ENCODE measurements around the gene RAI1.

RAI1 gene

DNA sequence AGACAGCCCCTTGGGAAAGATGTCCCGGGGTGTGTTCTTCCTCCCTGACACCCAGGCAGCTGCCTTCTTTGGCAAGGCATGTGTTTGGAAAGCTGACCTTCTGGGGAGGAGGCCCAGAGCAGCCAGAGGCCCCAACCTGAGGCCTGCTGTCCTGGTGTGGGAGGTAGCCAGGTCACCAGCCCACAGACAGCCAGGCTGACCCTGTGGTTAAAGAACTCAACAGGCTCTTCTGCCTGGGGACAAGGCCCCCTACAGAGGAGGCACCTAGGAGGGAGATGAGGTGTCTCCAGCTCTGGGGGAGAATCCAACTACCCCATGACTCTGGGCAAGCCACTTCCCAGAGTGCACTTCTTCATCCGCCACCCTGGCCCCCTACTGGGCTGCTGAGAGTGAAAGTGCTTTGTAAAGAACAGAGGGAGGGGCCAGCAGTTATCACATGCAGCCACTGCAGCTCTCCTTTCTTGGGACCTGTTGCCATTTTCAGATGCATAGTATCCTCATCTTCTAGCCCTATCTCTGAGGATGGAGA, 168.7 kb downstream of the RAI1 start (continued):
- TF ChIP-seq, protein P1, sequence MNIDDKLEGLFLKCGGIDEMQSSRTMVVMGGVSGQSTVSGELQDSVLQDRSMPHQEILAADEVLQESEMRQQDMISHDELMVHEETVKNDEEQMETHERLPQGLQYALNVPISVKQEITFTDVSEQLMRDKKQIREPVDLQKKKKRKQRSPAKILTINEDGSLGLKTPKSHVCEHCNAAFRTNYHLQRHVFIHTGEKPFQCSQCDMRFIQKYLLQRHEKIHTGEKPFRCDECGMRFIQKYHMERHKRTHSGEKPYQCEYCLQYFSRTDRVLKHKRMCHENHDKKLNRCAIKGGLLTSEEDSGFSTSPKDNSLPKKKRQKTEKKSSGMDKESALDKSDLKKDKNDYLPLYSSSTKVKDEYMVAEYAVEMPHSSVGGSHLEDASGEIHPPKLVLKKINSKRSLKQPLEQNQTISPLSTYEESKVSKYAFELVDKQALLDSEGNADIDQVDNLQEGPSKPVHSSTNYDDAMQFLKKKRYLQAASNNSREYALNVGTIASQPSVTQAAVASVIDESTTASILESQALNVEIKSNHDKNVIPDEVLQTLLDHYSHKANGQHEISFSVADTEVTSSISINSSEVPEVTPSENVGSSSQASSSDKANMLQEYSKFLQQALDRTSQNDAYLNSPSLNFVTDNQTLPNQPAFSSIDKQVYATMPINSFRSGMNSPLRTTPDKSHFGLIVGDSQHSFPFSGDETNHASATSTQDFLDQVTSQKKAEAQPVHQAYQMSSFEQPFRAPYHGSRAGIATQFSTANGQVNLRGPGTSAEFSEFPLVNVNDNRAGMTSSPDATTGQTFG (tag by site-specific recombination; IDR thresholded peaks at IDR 0.05; ENCODE audit: borderline replicate concordance): no peak
- TF ChIP-seq ZNF37A (tag by site-specific recombination; IDR thresholded peaks at IDR 0.05) (no peak), YY2 (tag by site-specific recombination; IDR thresholded peaks at IDR 0.05) (no peak), ZNF561 (tag by site-specific recombination; IDR thresholded peaks at IDR 0.05; ENCODE audit: borderline replicate concordance) (no peak), ZNF350 (tag by site-specific recombination; IDR thresholded peaks at IDR 0.05) (no peak), ZNF548 (tag by site-specific recombination; IDR thresholded peaks at IDR 0.05) (no peak), ZNF623 (tag by site-specific recombination; IDR thresholded peaks at IDR 0.05) (no peak), ZNF513 (tag by site-specific recombination; IDR thresholded peaks at IDR 0.05) (no peak), CTCF (tag by site-specific recombination; IDR thresholded peaks at IDR 0.05) (no peak; the same call in 1 of the 2 replicates), ZNF132 (tag by site-specific recombination; IDR thresholded peaks at IDR 0.05; ENCODE audit: borderline replicate concordance) (no peak), HOXD13 (CRISPR knock-in tag; IDR thresholded peaks at IDR 0.05; ENCODE audit: borderline replicate concordance) (no peak), ZNF707 (tag by site-specific recombination; IDR thresholded peaks at IDR 0.05) (no peak), ZNF221 (tag by site-specific recombination; IDR thresholded peaks at IDR 0.05; ENCODE audit: borderline replicate concordance) (no peak), ZNF133 (tag by site-specific recombination; IDR thresholded peaks at IDR 0.05) (no peak), SP7 (tag by site-specific recombination; IDR thresholded peaks at IDR 0.05) (peak; percentile 49), ZNF585B (tag by site-specific recombination; IDR thresholded peaks at IDR 0.05) (no peak), ZFHX2 (tag by site-specific recombination; conservative IDR thresholded peaks at IDR 0.05) (peak; percentile 58), ZNF555 (tag by site-specific recombination; conservative IDR thresholded peaks at IDR 0.05) (no peak), ZNF549 (tag by site-specific recombination; IDR thresholded peaks at IDR 0.05) (no peak), IKZF3 (tag by site-specific recombination; IDR thresholded peaks at IDR 0.05) (no peak), HOXA7 (CRISPR knock-in tag; IDR thresholded peaks at IDR 0.05; ENCODE audit: borderline replicate concordance) (no peak), SP2 (tag by site-specific recombination; IDR thresholded peaks at IDR 0.05) (no peak), ZNF501 (tag by site-specific recombination; IDR thresholded peaks at IDR 0.05) (no peak), ZNF677 (tag by site-specific recombination; IDR thresholded peaks at IDR 0.05) (no peak), RBAK (tag by site-specific recombination; IDR thresholded peaks at IDR 0.05) (no peak), KLF16 (tag by site-specific recombination; IDR thresholded peaks at IDR 0.05) (no peak), OSR2 (tag by site-specific recombination; IDR thresholded peaks at IDR 0.05) (peak; percentile 11; the same call in 1 of the 2 replicates), REPIN1 (tag by site-specific recombination; IDR thresholded peaks at IDR 0.05; ENCODE audit: low read depth) (no peak), ZNF76 (tag by site-specific recombination; IDR thresholded peaks at IDR 0.05; ENCODE audit: borderline replicate concordance, low read depth) (peak; percentile 71), ZNF19 (tag by site-specific recombination; IDR thresholded peaks at IDR 0.05; ENCODE audit: low read depth) (no peak), ZNF366 (tag by site-specific recombination; conservative IDR thresholded peaks at IDR 0.05) (no peak; the same call in 1 of the 2 replicates)
- TF ChIP-seq, protein P2, sequence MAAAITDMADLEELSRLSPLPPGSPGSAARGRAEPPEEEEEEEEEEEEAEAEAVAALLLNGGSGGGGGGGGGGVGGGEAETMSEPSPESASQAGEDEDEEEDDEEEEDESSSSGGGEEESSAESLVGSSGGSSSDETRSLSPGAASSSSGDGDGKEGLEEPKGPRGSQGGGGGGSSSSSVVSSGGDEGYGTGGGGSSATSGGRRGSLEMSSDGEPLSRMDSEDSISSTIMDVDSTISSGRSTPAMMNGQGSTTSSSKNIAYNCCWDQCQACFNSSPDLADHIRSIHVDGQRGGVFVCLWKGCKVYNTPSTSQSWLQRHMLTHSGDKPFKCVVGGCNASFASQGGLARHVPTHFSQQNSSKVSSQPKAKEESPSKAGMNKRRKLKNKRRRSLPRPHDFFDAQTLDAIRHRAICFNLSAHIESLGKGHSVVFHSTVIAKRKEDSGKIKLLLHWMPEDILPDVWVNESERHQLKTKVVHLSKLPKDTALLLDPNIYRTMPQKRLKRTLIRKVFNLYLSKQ (tag by site-specific recombination; IDR thresholded peaks at IDR 0.05; ENCODE audit: borderline replicate concordance): no peak
- TF ChIP-seq, protein P3, sequence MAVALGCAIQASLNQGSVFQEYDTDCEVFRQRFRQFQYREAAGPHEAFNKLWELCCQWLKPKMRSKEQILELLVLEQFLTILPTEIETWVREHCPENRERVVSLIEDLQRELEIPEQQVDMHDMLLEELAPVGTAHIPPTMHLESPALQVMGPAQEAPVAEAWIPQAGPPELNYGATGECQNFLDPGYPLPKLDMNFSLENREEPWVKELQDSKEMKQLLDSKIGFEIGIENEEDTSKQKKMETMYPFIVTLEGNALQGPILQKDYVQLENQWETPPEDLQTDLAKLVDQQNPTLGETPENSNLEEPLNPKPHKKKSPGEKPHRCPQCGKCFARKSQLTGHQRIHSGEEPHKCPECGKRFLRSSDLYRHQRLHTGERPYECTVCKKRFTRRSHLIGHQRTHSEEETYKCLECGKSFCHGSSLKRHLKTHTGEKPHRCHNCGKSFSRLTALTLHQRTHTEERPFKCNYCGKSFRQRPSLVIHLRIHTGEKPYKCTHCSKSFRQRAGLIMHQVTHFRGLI (tag by site-specific recombination; IDR thresholded peaks at IDR 0.05): no peak
- TF ChIP-seq, protein P4, sequence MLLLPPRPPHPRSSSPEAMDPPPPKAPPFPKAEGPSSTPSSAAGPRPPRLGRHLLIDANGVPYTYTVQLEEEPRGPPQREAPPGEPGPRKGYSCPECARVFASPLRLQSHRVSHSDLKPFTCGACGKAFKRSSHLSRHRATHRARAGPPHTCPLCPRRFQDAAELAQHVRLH (tag by site-specific recombination; IDR thresholded peaks at IDR 0.05): no peak

Measured in HEK293 (cell line).